Neural crest cell (in vitro differentiated cells): ENCODE measurements around the gene CTCF. TPM values are rescaled to one million over a fixed set of nuclear protein-coding genes. Genes with fewer than 3 reads are reported as not detected.
A peak's percentile ranks its signal among the peaks of the same experiment; 100 is the strongest.

Experiments
- DNase-seq: peaks from one replicate; pipeline ENCODE4 v3.0.0; 2021; ENCODE audit warnings: low read depth, mixed read lengths, low spot score
- H3K27ac Mint-ChIP-seq: one replicate; pipeline ENCODE4 v1.8.0; 2021; ENCODE audit warnings: mild to moderate bottlenecking, mixed read lengths; ENCODE audit not compliant: unreplicated experiment
- H3K27me3 Mint-ChIP-seq: 2 replicates; pipeline ENCODE4 v1.8.0; 2021; ENCODE audit warnings: low read depth, mild to moderate bottlenecking, mixed read lengths
- H3K36me3 Mint-ChIP-seq: 2 replicates; pipeline ENCODE4 v1.8.0; 2021; ENCODE audit warnings: low read depth, mild to moderate bottlenecking, mixed read lengths
- H3K4me1 Mint-ChIP-seq: 2 replicates; pipeline ENCODE4 v1.8.0; 2021; ENCODE audit warnings: mixed read lengths
- H3K4me3 Mint-ChIP-seq: one replicate; pipeline ENCODE4 v1.8.0; 2021; ENCODE audit warnings: mild to moderate bottlenecking, mixed read lengths
- H3K9me3 Mint-ChIP-seq: 2 replicates; pipeline ENCODE4 v1.8.0; 2021; ENCODE audit warnings: mixed read lengths
- CTCF ChIP-seq: fragments of 200-600 bp; sonication (generic); conservative IDR thresholded peaks from 2 replicates; pipeline ENCODE4 v1.5.0; 2021; ENCODE audit warnings: antibody characterized with exemption, mild to moderate bottlenecking
- total RNA-seq: library from RNA; stranded (reverse); gene quantifications from 2 replicates; pipeline ENCODE4 v1.2.1, GENCODE V29; 2021

The CTCF gene
- total RNA-seq, 1 donor from 2014 or later: 78.8 TPM

DNA sequence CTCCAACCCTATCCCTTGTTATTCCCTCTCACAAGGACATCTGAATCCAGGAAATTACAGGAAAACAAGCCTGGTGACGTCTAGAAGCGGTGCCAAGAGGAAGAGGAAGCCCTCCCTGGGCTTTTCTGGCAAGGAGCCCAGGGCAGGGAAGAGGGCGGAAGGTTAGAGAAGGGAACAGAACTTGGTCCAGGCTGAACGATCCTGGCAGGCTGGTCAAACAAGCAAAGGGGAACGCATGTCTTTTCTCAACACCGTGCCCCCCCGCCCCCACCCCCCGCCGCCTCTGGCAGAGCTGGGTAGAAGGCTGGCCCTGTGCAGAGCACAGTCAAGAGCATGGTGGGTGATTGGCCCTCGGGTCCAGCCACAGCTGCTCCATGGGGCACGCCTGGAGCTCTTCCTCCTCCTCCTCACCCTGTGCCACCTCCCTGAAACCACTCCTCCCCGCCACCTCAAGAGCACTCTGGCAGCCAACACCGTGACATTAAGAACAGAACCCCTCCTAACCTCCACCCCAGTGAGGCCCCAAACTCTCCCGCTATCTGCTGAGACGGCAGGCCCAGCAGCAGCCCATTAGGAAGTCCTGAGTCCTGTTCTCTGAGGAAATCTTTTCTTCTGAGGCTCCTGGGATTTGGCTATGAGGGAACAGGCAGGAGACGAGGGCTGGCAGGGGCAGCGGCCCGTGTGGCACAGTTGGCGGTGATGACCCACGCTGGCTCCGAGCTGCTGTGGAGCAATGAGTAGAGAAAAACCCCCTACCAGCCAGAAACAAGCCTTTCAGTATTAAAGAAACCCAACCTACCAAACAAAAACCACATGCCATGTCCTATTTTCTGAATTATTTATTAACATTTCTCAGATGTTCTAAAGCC, 111.6 kb downstream of the CTCF start:
- no peak for DNase-seq
- Mint-ChIP-seq H3K4me3 (no peak overlapping the region), H3K27me3 (no peaks in the 10 kb centered on the region), H3K4me1 (no peaks in the 10 kb centered on the region), H3K36me3 (no peaks in the 10 kb centered on the region), H3K9me3 (no peaks in the 10 kb centered on the region), H3K27ac (no peak overlapping the region)
- no peak for TF ChIP-seq CTCF

- DNase-seq: no peak
- Mint-ChIP-seq H3K4me1 (no peaks in the 10 kb centered on the region), H3K9me3 (no peaks in the 10 kb centered on the region), H3K4me3 (no peak overlapping the region), H3K27me3 (no peaks in the 10 kb centered on the region), H3K36me3 (no peaks in the 10 kb centered on the region), H3K27ac (no peak overlapping the region)
- no peak for TF ChIP-seq CTCF
These were observed 112.7 kb downstream of the CTCF start for GRCh38 chr16:67674851-67675578.

- Mint-ChIP-seq H3K36me3 (no peaks in the 10 kb centered on the region), H3K4me3 (no peak overlapping the region), H3K27ac (peak overlapping the region; percentile 78), H3K9me3 (no peaks in the 10 kb centered on the region), H3K4me1 (no peaks in the 10 kb centered on the region), H3K27me3 (no peaks in the 10 kb centered on the region)
- DNase-seq: no peak
- TF ChIP-seq CTCF: no peak
These were observed 113.2 kb downstream of the CTCF start for GRCh38 chr16:67675579-67675935.

- no peak for TF ChIP-seq CTCF
These were observed 113.7 kb downstream of the CTCF start for GRCh38 chr16:67675999-67676398.

DNA sequence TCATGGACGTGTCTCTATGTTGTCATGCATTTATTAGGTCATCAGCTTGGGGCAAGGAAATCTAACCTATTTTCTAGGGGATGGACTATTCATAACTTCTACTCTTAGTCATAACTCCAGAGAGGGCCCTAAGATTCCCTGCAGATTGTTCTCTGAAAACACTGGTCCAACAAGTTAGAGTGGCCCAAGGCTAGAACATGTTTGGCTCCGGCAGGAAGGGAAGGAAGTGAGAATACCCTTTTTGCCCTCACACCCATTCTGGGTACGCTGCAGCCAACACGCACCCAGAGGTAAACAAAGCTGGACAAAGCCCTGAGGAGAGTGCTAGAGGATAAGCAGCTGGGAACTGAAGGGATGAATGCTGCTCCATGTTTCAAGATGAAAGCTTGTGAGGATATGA, 114.2 kb downstream of the CTCF start:
- DNase-seq: no peak
- Mint-ChIP-seq H3K4me1 (no peaks in the 10 kb centered on the region), H3K9me3 (no peaks in the 10 kb centered on the region), H3K27ac (no peak overlapping the region), H3K36me3 (no peaks in the 10 kb centered on the region), H3K4me3 (no peak overlapping the region), H3K27me3 (no peaks in the 10 kb centered on the region)
- TF ChIP-seq CTCF: no peak

More at GRCh38 chr16:67675999-67676398, 113.7 kb downstream of the CTCF start:
- H3K9me3 Mint-ChIP-seq: no peaks in the 10 kb centered on the region
- no peaks in the 10 kb centered on the region for H3K36me3 Mint-ChIP-seq
- H3K4me3 Mint-ChIP-seq: no peak overlapping the region
- DNase-seq: no peak
- peak overlapping the region; percentile 78 for H3K27ac Mint-ChIP-seq
- no peaks in the 10 kb centered on the region for H3K27me3 Mint-ChIP-seq
- H3K4me1 Mint-ChIP-seq: no peaks in the 10 kb centered on the region
